PFSK-1 (cell line): ENCODE measurements around the gene PTDSS2.

Source experiments
- POLR2AphosphoS5 ChIP-seq: IDR thresholded peaks from 2 replicates; pipeline ENCODE4 v1.6.1; 2012; ENCODE audit warnings: low read depth, mild to moderate bottlenecking, control low read depth, low read length, moderate library complexity
- REST ChIP-seq, 2 experiments: IDR thresholded peaks; 2 replicates each; pipeline versions ENCODE4 v1.6.1 to v1.8.0; 2011 to 2012; ENCODE audit warnings: low read depth in 2 of 2, low read length in 2 of 2, control low read depth in 1 of 2, inconsistent platforms in 1 of 2, mild to moderate bottlenecking in 1 of 2, moderate library complexity in 1 of 2; ENCODE audit not compliant: insufficient read depth in 1 of 2
- SIN3A ChIP-seq: IDR thresholded peaks from 2 replicates; pipeline ENCODE4 v1.6.1; 2012; ENCODE audit warnings: mild to moderate bottlenecking, low read length, moderate library complexity, borderline replicate concordance; ENCODE audit not compliant: insufficient read depth
- TAF1 ChIP-seq: IDR thresholded peaks from 2 replicates; pipeline ENCODE4 v1.6.1; 2012; ENCODE audit warnings: low read length, control low read depth, borderline replicate concordance; ENCODE audit not compliant: insufficient read depth

GRCh38 chr11:497565-498296, 47.7 kb downstream of the PTDSS2 start:
- no peak for TF ChIP-seq REST (IDR thresholded peaks at IDR 0.05; ENCODE audit: insufficient read depth in 1 of 2, low read depth in 2 of 2, low read length in 2 of 2)
- no peak for TF ChIP-seq POLR2AphosphoS5
- no peak for TF ChIP-seq SIN3A
- no peak for TF ChIP-seq TAF1
